Right renal cortex interstitium (tissue), 3 donors: Measurements from ENCODE around the gene SREBF2. TPM values are rescaled to one million over a fixed set of nuclear protein-coding genes. Genes with fewer than 3 reads are reported as not detected.

ENCODE experiments used
- DNase-seq, 3 donors: peaks; one replicate each; pipeline ENCODE4 v3.0.0-alpha.2; 2013; ENCODE audit warnings: low read depth in 3 of 3, low spot score in 2 of 3
- polyA plus RNA-seq, 3 donors: library from polyadenylated mRNA; unstranded; fragments of 120-200 nt; gene quantifications; one replicate each; pipeline ENCODE4 v1.2.1, GENCODE V29; 2013; ENCODE audit not compliant: insufficient read length in 3 of 3

The SREBF2 gene
- polyA plus RNA-seq, 3 donors: 85.5 to 93.2 (median 90.2) TPM

DNA sequence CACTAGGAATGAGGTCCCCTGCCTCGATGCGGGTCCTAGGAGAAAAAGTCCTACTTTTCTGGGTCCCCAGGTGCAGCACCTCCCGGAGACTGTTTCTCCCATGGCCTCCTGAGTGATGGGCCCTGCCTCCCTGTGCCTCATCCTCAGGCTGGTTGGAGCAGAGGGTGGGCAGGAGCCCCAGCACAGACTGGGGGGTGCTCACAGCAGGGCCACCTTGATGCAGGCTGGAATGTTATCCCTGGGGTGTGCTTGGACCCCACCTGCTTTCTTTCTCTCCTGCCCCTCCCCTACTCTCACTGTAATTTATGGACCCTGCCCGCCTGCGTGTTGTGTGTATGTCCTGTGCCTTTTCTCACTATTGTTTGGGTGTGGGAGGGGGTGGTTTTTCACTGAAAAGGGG lies 73.9 kb downstream of the SREBF2 start:
- DNase-seq: no peak

GRCh38 chr22:41907436-41908401 lies 74.8 kb downstream of the SREBF2 start:
- DNase-seq: no peak

GRCh38 chr22:41908411-41909309 lies 75.8 kb downstream of the SREBF2 start:
- DNase-seq: no peak

GRCh38 chr22:41909310-41910049 lies 76.6 kb downstream of the SREBF2 start:
- DNase-seq: no peak

- no peak for DNase-seq
Observed at GRCh38 chr22:41910050-41911000, 77.4 kb downstream of the SREBF2 start.

DNA sequence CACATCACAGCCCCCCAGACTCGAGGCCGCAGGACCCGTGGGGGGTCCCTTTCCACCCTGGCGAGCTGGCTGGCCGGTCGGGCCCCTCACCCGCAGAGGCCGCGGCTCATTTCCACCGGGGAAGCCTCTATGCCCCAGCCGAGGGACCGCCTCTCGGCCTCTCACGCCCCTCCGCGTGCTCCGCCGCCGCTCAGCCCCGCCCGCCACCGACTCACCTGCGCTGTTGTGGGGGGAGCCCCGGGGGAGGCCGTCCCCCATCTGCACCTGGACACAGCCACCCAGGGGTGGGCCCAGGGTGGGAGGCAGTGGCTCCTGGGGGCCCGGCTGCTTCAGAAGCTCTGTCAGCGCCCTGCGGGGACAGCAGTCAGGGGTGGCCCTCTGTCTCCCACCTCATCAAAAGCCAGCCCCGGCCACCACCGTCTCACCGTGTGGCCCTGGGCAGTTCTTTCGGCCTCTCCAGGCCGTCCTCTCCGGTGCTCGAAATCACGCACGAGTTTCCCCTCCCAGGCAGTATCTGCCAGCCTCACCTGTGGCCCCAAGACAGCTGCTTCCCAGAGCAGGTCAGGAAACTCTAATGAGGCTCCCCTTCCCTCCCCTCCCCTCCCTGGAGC lies 78.2 kb downstream of the SREBF2 start:
- DNase-seq: no peak

DNA sequence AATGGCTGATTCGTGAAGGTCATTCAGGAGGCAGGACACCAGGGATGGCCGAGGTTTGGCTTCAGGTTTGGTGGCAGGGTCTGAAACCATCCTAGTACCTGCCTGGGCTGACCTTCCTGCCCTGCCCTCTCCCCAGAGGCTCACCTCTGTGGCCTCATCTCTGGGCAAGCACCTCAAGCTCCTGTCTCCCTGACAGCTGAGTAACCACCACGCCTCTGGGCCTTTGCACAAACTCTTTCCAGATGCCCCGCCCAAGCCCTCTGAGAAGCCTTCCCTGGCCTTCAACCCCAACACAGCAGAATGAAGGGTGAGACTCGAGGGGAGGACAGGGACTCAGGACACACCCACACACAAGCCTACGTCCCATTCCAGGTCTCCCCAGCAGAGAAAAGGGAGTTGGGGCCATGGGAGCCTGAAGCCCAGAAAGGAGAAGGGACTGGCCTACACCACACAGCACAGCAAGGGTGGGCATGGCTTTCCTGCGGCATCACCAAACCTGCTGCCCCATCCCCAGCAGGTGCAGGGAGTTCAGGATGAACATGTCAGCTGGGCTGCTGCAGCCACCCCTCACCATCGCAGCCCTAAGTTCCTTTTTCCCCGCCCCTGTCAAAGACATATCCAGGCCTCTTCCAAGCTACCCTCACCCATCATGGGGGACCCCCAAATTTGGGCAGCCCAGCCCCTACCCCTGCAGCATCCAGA lies 79.6 kb downstream of the SREBF2 start:
- no peak for DNase-seq

DNA sequence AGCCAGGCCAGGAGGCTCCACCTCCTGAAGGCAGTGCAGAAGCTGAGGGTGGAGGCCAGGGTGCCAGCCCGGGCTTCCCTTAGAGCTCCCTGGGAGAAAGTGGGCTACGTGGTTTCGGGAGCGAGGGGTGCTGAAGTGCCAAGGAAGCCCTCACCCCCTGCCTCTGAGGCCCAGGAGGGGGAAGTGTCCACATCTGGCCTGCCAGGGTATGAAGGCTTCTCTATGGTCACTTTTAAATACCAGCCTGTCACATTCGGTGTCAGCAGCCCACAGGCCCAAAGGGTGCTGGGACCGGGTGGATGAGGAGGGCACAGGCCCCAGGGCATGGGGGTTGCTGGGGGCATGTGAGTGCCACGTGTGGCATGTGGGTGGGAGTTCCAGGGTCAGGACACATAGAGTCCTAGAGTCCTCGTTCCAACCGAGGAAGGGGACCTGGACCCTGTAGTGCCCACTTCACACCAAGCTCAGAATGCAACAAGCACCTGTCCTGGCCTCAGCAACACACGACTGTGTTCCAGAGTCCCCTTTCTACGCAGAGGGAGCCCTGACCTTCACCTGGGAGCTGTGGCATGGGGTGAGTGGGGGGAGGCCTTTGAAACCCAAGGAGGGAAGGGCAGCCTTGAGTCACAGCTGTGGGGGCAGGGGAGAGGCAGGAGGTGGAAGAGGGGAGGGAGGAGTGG lies 80.3 kb downstream of the SREBF2 start:
- no peak for DNase-seq

- no peak for DNase-seq
Observed at GRCh38 chr22:41913842-41914534, 81.1 kb downstream of the SREBF2 start.

DNA sequence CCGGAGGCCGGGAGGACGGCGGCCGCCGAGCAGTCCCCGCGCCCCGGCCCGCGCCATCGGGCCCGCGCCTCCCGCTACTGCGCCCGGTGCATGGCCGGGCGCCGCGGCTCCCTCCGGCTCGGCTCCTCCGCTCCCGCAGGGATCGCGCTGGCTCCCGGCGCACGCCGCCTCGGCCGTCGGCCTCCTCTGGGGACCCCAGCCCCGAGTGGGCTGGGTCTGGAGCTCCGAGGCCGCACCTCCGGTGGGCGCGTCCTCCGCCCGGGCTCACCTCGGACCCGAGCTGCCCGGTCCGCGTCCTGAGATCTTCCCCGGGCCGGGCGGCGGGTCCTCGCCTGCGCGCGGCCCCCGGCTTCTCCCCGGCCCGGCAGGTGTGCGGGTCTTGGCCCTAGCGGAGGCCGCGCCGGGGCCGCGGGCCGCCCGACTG lies 81.7 kb downstream of the SREBF2 start:
- no peak for DNase-seq

GRCh38 chr22:41915035-41915785 lies 82.3 kb downstream of the SREBF2 start, which contains the start of gene SHISA8:
Gene SHISA8, minus strand, starts transcription at chr22:41915074. Its CDS starts 407 bp downstream, at chr22:41914667.
- no peak for DNase-seq

DNA sequence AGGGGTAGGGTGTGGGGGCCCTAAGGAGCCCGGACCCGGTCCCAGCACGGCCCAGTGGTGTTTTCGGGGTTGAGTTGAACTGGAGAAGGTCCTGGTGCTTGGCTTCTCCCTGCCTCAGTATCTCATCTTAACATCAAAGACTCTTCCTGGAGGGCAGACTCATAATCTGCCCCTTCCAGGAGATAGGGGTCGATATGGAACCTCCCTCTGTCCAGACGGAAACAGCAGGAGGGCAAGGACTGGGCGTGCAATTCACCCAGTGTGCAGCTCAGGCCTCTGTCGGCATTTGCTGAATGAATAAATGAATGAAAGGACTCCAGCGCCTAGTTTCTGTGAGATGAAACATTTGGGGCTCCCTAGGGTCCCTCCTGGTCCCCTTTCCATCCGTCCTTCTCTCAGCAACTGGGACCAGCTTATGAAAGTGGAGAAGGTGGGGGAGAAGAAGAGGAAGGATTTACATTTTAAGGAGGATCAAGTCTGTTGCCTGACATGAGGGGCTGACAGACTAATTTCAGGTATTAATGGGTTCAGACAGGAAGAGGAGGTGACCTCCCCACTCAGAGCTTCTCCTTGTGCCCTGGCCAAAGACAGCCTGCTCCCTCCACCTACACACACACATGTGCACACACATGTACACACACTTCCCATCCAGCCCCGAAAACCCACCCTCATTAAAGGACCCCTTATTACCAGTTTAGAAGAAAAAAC lies 83.0 kb downstream of the SREBF2 start:
- DNase-seq: no peak

GRCh38 chr22:41916745-41917358 lies 83.9 kb downstream of the SREBF2 start:
- no peak for DNase-seq

DNA sequence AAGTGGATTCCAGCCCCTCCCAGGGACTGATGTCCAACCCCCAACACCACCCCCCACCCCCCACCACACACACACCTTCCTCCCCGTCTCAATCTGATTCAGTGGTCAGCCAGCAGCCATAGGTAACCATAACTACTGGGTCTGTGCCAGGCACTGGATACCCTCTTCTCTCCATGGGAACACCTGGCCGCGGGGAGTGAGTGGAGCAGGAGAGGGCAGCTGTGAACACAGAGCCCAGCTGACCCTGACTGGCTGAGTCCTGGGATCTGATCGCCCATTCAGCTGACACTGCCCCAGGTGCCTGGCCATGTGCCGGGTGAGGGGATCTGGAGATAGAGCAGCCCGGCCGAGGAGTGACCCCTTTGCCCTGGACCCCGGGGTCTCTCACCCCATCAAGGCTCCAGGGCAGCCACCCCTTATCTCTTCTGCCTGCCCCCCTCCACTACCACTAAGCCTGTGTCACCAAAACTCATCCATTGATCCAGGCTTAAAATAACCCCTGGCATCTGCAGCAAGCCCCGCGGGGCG lies 84.5 kb downstream of the SREBF2 start:
- DNase-seq: no peak
